Neuronal stem cell (in vitro differentiated cells): ENCODE measurements around the gene YY1.
A peak's percentile ranks its signal among the peaks of the same experiment; 100 is the strongest.
"Not testable (repeated sequence)": the region's sequence is repeated elsewhere in the genome, so short reads cannot be mapped to it uniquely, and the experiment has no call there.

ENCODE experiments used
- DNase-seq: peaks from one replicate; pipeline ENCODE4 v3.0.0-alpha.2; 2013; ENCODE audit warnings: low spot score
- H2AFZ ChIP-seq: one replicate; pipeline ENCODE4 v1.6.1; 2013; ENCODE audit warnings: mild to moderate bottlenecking, low read length, inconsistent platforms
- H2AK5ac ChIP-seq: 2 replicates; pipeline ENCODE4 v1.6.1; 2013; ENCODE audit warnings: low read depth, mild to moderate bottlenecking, inconsistent platforms, low read length, moderate library complexity, mixed read lengths
- H2BK120ac ChIP-seq: 2 replicates; pipeline ENCODE4 v1.6.1; 2013; ENCODE audit warnings: low read depth, mild to moderate bottlenecking, inconsistent platforms, low read length, moderate library complexity, mixed read lengths
- H2BK12ac ChIP-seq: one replicate; pipeline ENCODE4 v1.6.1; 2013; ENCODE audit warnings: low read length, inconsistent platforms
- H2BK15ac ChIP-seq: 2 replicates; pipeline ENCODE4 v1.6.1; 2013; ENCODE audit warnings: mild to moderate bottlenecking, low read length, inconsistent platforms, mixed read lengths
- H2BK5ac ChIP-seq: one replicate; pipeline ENCODE4 v1.6.1; 2013; ENCODE audit warnings: inconsistent platforms, mild to moderate bottlenecking, low read length, moderate library complexity
- H3K14ac ChIP-seq: one replicate; pipeline ENCODE4 v1.6.1; 2013; ENCODE audit warnings: low read length, inconsistent platforms
- H3K18ac ChIP-seq: 2 replicates; pipeline ENCODE4 v1.6.1; 2013; ENCODE audit warnings: low read length, inconsistent platforms
- H3K23ac ChIP-seq: 2 replicates; pipeline ENCODE4 v1.6.1; 2013; ENCODE audit warnings: low read depth, mild to moderate bottlenecking, mixed read lengths, low read length, inconsistent platforms; ENCODE audit not compliant: poor library complexity
- H3K27ac ChIP-seq: replicated peaks from 3 replicates; pipeline ENCODE4 v1.5.1; 2013; ENCODE audit warnings: low read length, inconsistent platforms
- H3K27me3 ChIP-seq, 3 experiments: 2 replicates each; pipeline ENCODE4 v1.6.1; 2013; ENCODE audit warnings: low read length in 3 of 3, mild to moderate bottlenecking in 2 of 3, inconsistent platforms in 1 of 3, low read depth in 1 of 3, mixed read lengths in 1 of 3, moderate library complexity in 1 of 3; ENCODE audit not compliant: control insufficient read depth in 3 of 3, insufficient read depth in 3 of 3
- H3K36me3 ChIP-seq, 2 donors: replicated peaks in 1 of 2; 2 replicates each; pipeline ENCODE4 v1.6.1; 2013; ENCODE audit warnings: low read length in 2 of 2; ENCODE audit not compliant: control insufficient read depth in 2 of 2, insufficient read depth in 2 of 2
- H3K4ac ChIP-seq: 2 replicates; pipeline ENCODE4 v1.6.1; 2013; ENCODE audit warnings: inconsistent platforms, mild to moderate bottlenecking, low read length, moderate library complexity
- H3K4me1 ChIP-seq, 2 donors: 1 replicate in 1 of 2; 2 replicates in 1 of 2; pipeline ENCODE4 v1.6.1; 2013; ENCODE audit warnings: low read length in 2 of 2, low read depth in 1 of 2; ENCODE audit not compliant: control insufficient read depth in 2 of 2, insufficient read depth in 1 of 2
- H3K4me2 ChIP-seq: one replicate; pipeline ENCODE4 v1.6.1; 2013; ENCODE audit warnings: mild to moderate bottlenecking, low read length, inconsistent platforms; ENCODE audit not compliant: insufficient read depth, poor library complexity, severe bottlenecking
- H3K4me3 ChIP-seq, 2 donors: 2 replicates each; pipeline ENCODE4 v1.5.1; 2013; ENCODE audit warnings: low read length in 2 of 2, mild to moderate bottlenecking in 2 of 2, inconsistent platforms in 1 of 2, moderate library complexity in 1 of 2
- H3K79me1 ChIP-seq: one replicate; pipeline ENCODE4 v1.6.1; 2013; ENCODE audit warnings: low read depth, mild to moderate bottlenecking, inconsistent platforms, low read length, moderate library complexity
- H3K9ac ChIP-seq: one replicate; pipeline ENCODE4 v1.6.1; 2013; ENCODE audit warnings: mild to moderate bottlenecking, low read depth, low read length, inconsistent platforms; ENCODE audit not compliant: poor library complexity
- H3K9me3 ChIP-seq, 2 donors: replicated peaks in 1 of 2; 2 replicates each; pipeline versions ENCODE3 to v1.6.1; 2013; ENCODE audit warnings: low read length in 2 of 2, mild to moderate bottlenecking in 2 of 2, inconsistent platforms in 1 of 2, low read depth in 1 of 2, mixed read lengths in 1 of 2, moderate library complexity in 1 of 2; ENCODE audit not compliant: control insufficient read depth in 2 of 2, insufficient read depth in 1 of 2
- H4K8ac ChIP-seq: one replicate; pipeline ENCODE4 v1.6.1; 2013; ENCODE audit warnings: low read depth, mild to moderate bottlenecking, inconsistent platforms, low read length, moderate library complexity
- H4K91ac ChIP-seq: one replicate; pipeline ENCODE4 v1.6.1; 2013; ENCODE audit warnings: low read length, low read depth, mild to moderate bottlenecking, inconsistent platforms; ENCODE audit not compliant: poor library complexity
- WGBS, 2 donors: extraction: QIAGEN DNeasy Blood & Tissue Kit; methylation state at CpG; one replicate each; pipeline ENCODE4 v1.1.7; 2013; ENCODE audit warnings: missing lambda C conversion rate in 2 of 2, mixed read lengths in 1 of 2; ENCODE audit not compliant: insufficient read length in 2 of 2, insufficient replicate concordance in 1 of 2; ENCODE audit errors: extremely low coverage in 2 of 2; 5-methylcytosine and 5-hydroxymethylcytosine counted together

Gene YY1

GRCh38 chr14:100203962-100204834 lies 34.7 kb upstream of the YY1 start:
- H3K14ac ChIP-seq, result no peak overlapping the region
- DNase-seq, result no peak
- WGBS, 2 donors, result no CpG with 5 or more reads among the region's 4 CpGs

GRCh38 chr14:100204835-100205167 lies 34.1 kb upstream of the YY1 start:
- not testable (repeated sequence) for H2AFZ ChIP-seq, H3K4ac ChIP-seq, H3K79me1 ChIP-seq, H3K14ac ChIP-seq, H3K23ac ChIP-seq, H3K18ac ChIP-seq, H2BK12ac ChIP-seq, DNase-seq, H3K4me1 ChIP-seq, H3K27me3 ChIP-seq, H3K9me3 ChIP-seq, H4K8ac ChIP-seq, H3K9ac ChIP-seq, H2BK15ac ChIP-seq, H3K4me2 ChIP-seq, H2AK5ac ChIP-seq, H3K36me3 ChIP-seq, H3K27ac ChIP-seq, H2BK5ac ChIP-seq, H4K91ac ChIP-seq, H3K4me3 ChIP-seq, H2BK120ac ChIP-seq
- WGBS, 2 donors, result no CpG with 5 or more reads among the region's 7 CpGs

More at GRCh38 chr14:100203962-100204834, 34.7 kb upstream of the YY1 start:
- Histone ChIP-seq H3K27ac (no peak overlapping the region), H3K4me3 (no peak overlapping the region), H3K79me1 (no peaks in the 10 kb centered on the region), H2BK12ac (no peak overlapping the region), H2BK15ac (no peak overlapping the region), H3K4me1 (peaks cover 0 to 2% of the 10 kb centered on the region in 2 donors), H3K23ac (no peak overlapping the region), H2BK5ac (no peak overlapping the region), H2BK120ac (no peak overlapping the region), H4K91ac (no peak overlapping the region), H2AFZ (no peak overlapping the region), H3K36me3 (peaks cover 9% of the 10 kb centered on the region in 2 donors), H3K4ac (no peak overlapping the region), H3K18ac (no peak overlapping the region), H3K9ac (no peak overlapping the region), H2AK5ac (no peak overlapping the region), H3K4me2 (no peak overlapping the region), H4K8ac (no peak overlapping the region), H3K27me3 (no peaks in the 10 kb centered on the region), H3K9me3 (no peaks in the 10 kb centered on the region)

GRCh38 chr14:100207588-100207987 lies 31.4 kb upstream of the YY1 start:
- H3K18ac ChIP-seq, H3K4ac ChIP-seq, H3K27me3 ChIP-seq, H3K4me2 ChIP-seq, H3K23ac ChIP-seq, H4K8ac ChIP-seq, H3K9ac ChIP-seq, H3K4me1 ChIP-seq, H3K27ac ChIP-seq, H4K91ac ChIP-seq, H3K36me3 ChIP-seq, H3K79me1 ChIP-seq, H2BK15ac ChIP-seq, H3K14ac ChIP-seq, H3K4me3 ChIP-seq, H2BK5ac ChIP-seq, H2AFZ ChIP-seq, H2BK12ac ChIP-seq, H3K9me3 ChIP-seq, H2BK120ac ChIP-seq, DNase-seq, H2AK5ac ChIP-seq: not testable (repeated sequence)
- no CpG with 5 or more reads among the region's 10 CpGs for WGBS, 2 donors

GRCh38 chr14:100208136-100208535 lies 30.8 kb upstream of the YY1 start:
- H3K27me3 ChIP-seq, H3K79me1 ChIP-seq, H2AFZ ChIP-seq, H3K4me1 ChIP-seq, H3K23ac ChIP-seq, H3K14ac ChIP-seq, H2BK5ac ChIP-seq, H3K9me3 ChIP-seq, H3K36me3 ChIP-seq, H3K9ac ChIP-seq, H2BK120ac ChIP-seq, H4K91ac ChIP-seq, H3K27ac ChIP-seq, H3K4ac ChIP-seq, H2BK12ac ChIP-seq, H2BK15ac ChIP-seq, H3K4me2 ChIP-seq, H3K4me3 ChIP-seq, H4K8ac ChIP-seq, DNase-seq: not testable (repeated sequence)
- Histone ChIP-seq H2AK5ac (peak overlapping the region; percentile 28), H3K18ac (peak overlapping the region; percentile 28)
- WGBS, 2 donors, result no CpG with 5 or more reads among the region's 33 CpGs
